IPS-18c (cell line): ENCODE results near the gene BCL7A.

ENCODE experiments used
- H3K4me3 ChIP-seq: 2 replicates; pipeline ENCODE4 v1.7.0; 2013; ENCODE audit warnings: low read depth, mild to moderate bottlenecking, low read length, moderate library complexity; ENCODE audit not compliant: insufficient read depth
- H3K9me3 ChIP-seq: one replicate; pipeline ENCODE4 v1.6.1; 2013; ENCODE audit warnings: mild to moderate bottlenecking, low read length, moderate library complexity; ENCODE audit not compliant: control insufficient read depth, insufficient read depth

Gene BCL7A

DNA sequence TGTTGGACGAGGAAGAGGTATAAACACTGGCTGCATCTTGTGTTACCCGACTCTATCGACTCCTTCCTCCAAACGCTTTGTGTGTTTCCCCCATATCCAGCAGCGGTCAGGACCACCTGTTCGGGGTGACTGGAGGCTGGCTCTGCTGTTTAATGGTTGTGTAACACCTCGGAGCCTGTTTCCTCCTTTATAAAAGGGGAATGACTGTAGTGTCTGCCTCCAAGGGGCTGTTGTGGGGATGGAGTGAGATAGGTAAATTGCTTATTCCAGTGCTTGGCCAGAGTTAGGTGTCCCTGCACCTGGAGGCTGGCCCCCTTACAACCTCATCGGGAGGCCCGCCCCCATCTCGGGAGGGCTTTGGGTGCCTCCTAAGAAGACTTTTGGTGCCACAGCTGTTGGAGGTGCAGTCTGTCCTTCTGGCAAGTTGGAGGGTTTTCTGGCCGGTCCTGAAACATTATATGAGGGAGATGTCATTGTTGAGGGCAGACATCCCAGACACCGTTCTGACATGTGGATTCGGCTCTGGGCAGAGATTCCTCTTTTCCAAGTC, 57.9 kb downstream of the BCL7A start:
- Histone ChIP-seq H3K4me3 (peak overlapping the region; percentile 64), H3K9me3 (no peaks in the 10 kb centered on the region)

DNA sequence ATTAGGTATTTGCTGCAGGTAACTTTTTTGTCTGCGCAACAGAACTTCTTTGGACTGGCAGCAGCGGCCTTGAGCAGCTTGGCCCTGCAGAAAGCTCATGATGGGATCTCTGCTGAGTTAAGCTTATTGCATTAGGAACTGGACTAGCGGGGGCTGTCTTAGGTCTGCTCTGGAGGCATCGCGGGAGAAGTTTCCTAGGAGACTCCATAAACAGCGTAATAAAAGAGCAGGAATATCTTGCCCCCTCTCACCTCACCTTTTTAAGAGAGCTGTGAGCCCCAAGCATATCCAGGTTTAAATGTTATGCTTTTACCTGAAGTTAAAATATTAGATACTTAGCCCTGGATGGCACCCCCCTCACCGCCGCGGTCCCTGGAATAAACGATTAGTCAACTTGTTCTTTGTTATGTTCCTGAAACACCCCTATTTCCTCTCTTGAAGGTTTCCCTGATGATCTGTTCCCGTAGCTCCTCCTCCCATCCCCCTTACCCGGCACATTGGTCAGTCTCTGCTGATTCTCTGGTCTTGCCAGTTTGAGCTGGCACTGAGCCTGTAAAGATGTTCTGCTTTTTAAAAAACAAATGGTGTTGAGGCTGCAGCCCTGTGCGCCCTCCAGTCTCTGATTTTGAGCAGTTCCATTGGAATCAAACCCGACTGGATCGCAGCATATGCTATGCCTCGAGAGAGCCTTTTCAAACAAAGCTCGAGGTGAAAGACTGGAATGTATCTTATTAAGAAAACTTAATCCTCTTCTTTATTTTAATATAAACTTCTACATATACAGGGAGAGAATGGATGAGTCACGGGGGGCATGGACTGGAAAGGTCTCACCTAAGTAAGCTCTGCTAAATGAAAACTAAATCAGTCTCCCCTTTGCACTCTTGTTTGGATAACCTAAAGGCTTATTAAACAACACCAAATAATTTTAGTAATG, 58.7 kb downstream of the BCL7A start:
- Histone ChIP-seq H3K4me3 (peak overlapping the region; percentile 64), H3K9me3 (no peaks in the 10 kb centered on the region)

DNA sequence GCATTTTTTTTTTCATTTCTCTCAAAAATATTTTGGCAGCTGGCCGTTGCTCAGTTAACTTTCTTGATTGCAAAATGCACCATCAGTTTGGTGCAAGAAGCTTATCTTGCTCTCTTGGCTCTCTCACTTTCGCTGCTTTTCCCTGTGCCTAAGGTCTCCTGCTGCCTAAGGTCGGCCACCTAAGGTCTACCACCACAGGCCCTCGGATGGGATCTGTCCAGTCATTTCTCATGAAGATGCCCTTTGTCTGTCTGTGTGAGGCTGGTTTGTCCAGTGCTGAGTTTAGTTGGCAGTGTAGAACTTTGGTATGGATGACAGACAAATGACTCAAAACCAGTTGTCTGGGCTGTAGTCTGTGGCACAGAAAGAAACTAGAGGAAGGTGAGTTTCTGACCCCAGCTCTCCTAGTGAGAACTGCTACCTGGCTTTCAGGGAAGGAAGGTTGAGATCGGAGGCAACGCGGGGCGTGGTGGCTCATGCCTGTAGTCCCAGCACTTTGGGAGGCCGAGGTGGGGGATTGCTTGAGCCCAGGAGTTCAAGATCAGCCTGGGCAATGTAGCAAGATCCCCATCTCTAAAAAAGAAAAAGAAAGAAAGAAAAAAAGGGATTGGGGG, 59.5 kb downstream of the BCL7A start:
- Histone ChIP-seq H3K9me3 (no peaks in the 10 kb centered on the region), H3K4me3 (no peak overlapping the region)

DNA sequence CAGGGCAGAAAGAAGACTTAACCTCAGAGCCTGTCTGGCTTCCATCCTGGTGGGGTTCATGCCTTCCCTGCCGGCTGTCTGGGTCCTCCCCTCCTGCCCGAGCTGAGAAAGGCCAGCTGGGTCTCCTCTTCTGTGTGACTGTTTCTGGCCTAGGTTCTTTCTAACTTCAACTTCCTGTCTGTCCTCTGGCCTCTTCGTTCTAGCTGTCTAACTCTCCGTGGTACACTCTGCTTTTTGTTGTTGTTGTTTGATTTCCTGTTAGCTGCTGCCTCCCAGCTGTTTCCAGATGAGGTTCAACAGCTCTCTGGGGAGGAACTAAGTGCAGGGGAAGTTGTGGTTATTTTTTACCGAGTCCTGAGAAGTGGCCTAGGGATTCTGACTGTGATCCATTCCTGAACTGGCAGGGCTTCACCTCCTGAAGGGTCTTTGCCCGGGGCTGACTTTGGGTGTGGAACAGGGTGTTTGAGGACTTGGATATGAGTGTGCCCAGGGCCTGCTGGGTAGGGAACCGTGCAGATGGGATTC, 60.1 kb downstream of the BCL7A start:
- Histone ChIP-seq H3K9me3 (no peaks in the 10 kb centered on the region), H3K4me3 (no peak overlapping the region)

DNA sequence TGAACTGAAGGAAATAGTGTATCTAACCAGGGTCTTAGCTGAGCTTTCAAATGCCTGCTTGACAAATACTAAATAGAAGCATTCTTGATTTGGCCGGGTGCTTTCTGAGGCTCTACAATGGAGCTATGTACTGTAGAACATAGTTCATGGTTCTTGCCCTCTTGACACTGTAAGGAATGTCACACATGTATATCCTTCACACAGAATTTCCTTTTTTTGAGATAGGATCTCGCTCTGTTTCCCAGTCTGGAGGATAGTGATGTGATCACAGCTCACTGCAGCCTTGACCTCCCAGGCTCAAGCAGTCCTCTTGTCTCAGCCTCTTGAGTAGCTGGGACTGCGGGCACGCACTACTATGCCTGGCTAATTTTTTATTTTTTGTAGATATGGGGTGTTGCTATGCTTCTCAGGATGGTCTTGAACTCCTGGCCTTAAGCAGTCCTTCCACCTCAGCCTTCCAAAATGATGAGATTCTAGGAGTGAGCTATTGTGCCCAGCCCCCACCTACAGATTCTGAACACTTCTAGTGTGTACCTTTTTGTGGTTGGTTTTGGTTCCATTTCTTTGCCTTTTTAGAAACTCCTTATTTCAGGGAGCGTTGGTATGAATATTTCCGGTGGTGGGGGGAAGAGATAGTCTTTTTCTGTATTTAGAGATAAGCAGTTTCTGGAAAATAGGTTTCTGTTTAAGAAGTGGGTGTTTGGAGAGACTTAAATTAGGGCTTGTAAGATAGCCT, 61.1 kb downstream of the BCL7A start:
- Histone ChIP-seq H3K4me3 (no peak overlapping the region), H3K9me3 (no peaks in the 10 kb centered on the region)

DNA sequence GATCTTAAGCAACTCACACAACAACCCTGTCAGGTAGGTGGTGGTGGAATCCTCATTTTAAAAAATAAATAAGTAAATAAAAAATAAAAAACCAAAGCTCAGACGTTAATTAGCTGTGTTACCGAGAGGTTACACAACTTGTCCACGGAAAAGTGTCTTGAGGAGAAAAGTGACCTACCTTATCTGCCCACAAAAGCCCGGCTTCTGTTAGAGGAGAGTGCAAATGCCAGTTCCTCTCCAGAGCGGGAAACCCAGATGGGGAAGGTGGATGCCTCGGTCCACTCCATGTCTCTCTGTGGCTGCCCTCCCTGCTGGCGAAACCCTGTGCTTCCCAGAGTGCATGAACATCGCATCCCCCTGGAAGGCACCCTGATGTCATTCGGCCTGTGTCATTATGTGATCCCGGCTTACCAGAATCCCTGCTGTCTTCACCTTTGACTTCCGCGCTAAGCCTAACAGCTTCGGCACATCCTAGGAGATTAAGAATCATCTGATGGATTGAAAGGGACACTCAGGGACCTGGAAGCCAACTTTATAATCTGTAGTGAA, 63.2 kb downstream of the BCL7A start:
- H3K9me3 ChIP-seq = no peaks in the 10 kb centered on the region
- H3K4me3 ChIP-seq = no peak overlapping the region

DNA sequence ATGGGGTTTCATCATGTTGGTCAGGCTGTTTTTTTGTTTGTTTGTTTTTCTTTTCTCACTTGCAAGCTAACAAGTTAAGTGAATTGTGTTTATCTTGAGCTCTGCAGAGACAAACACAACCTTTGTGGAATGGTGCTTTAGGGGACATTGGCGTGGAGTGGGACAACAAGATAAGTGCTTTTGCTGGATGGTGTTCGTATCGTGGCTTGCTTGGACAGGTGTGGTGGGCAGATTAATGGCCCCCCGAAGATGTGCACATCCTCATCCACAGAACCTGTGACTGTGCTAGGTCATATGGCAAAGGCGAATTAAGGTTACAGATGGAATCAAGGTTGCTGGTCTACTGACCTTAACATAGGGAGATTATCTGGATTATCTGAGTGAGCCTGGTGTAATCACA, 63.9 kb downstream of the BCL7A start:
- H3K4me3 ChIP-seq = no peak overlapping the region
- no peaks in the 10 kb centered on the region for H3K9me3 ChIP-seq

DNA sequence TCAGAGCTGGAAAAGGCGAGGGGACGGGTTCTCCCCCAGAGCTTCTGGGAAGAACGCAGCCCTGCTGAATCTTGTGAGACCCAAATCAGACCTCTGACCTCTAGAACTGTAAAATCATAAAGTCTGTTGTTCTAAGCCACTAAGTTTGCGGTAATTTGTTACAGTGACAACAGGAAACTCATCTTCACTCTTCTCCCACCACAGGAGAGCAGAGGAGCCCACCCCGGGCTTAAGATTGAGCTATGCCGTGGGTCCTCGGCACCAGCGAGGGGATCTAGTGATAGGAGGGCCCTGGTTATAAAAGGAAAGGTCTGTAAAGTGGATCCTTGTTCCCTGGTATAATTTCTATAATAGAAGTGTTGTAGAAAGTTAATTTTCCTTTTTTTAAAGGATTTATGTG, 64.4 kb downstream of the BCL7A start:
- H3K4me3 ChIP-seq = no peak overlapping the region

DNA sequence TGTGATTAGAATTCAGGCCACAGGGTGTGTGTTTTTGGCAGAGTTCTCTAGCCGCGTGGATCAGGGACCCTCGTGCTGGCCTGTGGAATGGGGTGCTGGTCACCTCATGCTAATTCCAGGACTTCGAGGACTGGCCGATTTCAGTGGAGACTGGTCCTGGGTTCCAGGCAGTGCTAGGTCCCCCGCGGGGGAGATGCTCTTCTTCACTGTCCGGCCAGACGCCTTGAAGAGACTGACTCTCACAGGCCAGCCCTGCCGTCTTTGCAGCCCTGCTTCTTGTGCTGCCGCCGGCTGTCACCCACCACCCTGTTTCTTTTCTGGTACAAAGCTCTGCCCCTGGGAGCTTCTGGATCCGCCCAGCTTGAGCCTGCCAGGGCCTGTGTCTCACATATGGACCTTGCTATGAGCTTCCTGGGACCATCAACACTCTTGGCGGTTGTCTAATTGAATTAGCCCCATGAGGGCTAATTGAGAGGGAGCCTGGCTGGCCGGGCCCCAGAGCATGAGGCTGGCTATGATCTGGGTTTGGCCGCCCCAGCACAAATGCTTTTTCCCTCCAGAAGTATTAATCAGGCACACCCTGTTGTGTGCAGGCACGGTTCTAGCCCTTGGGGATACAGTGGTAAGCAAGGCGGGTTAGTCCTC, 65.1 kb downstream of the BCL7A start:
- Histone ChIP-seq H3K9me3 (no peaks in the 10 kb centered on the region), H3K4me3 (no peak overlapping the region)

More for the DNA sequence above, 64.4 kb downstream of the BCL7A start:
- no peaks in the 10 kb centered on the region for H3K9me3 ChIP-seq

DNA sequence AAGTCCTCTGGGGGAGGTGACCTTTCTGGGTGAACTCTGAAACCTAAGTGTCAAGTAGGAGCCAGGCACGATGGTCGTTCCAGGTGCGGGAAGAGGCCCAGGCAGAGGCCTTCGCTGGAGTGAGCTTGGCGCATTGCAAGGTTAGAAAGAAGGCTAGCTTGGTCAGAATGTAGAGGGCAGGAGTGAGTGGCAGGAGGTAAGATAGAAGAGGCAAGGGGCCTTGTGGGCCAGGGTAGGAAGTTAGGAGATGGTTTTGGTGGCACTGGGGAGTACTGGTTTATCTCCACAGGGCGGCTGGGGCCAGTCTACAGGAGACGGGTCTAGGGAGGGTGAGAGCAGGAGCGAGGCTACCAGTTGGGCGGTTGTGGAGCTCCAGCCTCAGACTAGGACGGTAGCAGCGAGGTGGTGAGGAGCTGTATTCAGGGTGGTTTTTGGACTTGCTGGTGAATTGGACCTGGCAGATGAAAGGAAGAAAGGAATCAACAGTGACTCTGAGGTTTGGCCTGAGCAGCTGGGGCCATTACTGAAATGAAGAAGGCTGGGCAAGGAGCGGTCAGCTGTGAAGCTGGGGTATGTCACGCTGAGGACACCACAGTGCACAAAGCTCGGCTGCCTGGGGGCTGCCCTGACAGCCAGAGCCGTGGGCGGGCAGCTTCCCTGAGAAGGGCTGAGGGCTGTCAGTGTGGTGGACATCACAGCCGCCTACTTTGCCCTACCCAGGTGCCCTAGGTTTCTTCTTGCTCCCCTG, 65.9 kb downstream of the BCL7A start:
- Histone ChIP-seq H3K9me3 (no peaks in the 10 kb centered on the region), H3K4me3 (no peak overlapping the region)

DNA sequence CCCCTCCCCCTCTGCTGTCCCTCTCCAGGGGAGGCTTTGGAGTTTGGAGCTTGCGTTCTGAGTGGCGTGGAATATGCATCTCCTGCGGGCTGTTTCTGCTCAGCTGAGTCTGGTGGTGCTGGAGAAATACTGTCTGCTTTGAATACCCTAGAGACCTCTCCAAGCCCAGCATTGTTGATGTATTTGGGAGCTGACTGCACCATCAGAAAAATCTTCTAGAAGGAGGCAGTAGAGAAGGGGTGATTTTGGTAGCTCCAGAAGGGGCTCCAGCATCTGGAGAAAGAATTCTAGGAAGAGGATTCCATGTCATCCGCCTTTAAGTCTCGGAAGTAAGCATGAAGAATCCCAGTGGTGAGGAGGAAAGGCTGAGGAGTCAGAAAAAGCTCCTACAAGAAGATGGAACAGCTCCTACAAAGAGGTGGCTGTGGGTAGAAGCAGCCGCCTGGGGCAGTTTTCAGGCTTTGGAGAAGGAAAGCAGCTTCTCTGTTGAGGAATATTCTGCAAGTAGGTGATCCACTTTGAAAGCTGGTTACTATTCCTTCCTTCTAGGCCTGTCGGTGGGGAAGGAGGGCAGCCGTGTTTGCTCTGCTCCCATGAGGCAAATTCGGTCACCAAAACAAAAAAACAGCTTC, 66.6 kb downstream of the BCL7A start:
- H3K9me3 ChIP-seq = no peaks in the 10 kb centered on the region
- no peak overlapping the region for H3K4me3 ChIP-seq

DNA sequence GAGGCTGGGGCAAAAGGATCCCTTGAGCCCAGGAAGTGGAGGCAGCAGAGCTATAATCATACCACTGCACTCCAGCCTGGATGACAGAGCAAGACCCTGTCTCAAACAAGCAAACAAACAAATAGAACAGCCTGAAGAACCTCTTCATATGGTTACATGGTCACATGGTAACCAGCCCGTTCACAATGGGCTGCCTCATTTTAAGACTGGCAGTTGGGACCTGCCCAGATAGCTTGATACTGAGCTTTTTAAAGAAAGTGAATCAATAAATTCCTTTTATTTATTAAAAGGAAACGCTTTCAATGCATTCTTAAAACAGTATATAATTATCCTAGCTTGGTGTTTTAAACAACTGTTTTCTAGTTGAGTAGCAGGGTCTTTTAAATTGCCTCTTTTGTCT, 67.4 kb downstream of the BCL7A start:
- no peak overlapping the region for H3K4me3 ChIP-seq
- no peaks in the 10 kb centered on the region for H3K9me3 ChIP-seq

DNA sequence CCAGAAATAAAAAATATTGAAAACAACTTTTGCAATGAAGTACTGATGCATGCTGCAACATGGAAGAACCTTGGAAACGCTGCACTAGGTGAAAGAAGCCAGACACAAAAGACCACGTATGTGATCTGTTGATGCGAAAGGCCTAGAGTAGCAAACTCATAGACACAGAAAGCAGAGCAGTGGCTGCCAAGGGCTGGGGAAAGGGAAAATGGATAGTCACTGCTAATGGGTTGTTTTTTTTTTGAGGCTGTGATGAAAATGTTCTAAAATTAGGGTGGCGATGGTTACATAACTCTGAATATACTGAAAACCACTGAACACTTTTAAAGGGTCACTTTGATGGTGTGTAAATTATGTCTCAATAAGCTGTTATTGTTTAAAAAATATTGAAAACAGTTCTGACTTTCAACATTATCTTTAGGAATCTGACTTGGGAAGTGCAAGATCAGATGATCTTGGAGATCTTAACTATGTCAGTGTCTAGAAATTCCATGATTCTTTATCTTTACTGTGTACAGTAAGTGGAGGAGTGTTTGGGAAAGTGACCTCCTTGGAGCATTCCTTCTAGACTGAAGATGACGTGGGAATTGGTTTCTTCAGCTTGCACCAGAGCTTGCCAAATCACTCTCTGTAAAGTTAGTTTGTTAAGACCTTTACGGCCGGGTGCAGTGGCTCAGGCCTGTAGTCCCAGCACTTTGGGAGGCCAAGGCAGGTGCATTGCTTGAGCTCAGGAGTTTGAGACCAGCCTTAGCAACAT, 69.3 kb downstream of the BCL7A start:
- Histone ChIP-seq H3K9me3 (no peaks in the 10 kb centered on the region), H3K4me3 (no peak overlapping the region)

DNA sequence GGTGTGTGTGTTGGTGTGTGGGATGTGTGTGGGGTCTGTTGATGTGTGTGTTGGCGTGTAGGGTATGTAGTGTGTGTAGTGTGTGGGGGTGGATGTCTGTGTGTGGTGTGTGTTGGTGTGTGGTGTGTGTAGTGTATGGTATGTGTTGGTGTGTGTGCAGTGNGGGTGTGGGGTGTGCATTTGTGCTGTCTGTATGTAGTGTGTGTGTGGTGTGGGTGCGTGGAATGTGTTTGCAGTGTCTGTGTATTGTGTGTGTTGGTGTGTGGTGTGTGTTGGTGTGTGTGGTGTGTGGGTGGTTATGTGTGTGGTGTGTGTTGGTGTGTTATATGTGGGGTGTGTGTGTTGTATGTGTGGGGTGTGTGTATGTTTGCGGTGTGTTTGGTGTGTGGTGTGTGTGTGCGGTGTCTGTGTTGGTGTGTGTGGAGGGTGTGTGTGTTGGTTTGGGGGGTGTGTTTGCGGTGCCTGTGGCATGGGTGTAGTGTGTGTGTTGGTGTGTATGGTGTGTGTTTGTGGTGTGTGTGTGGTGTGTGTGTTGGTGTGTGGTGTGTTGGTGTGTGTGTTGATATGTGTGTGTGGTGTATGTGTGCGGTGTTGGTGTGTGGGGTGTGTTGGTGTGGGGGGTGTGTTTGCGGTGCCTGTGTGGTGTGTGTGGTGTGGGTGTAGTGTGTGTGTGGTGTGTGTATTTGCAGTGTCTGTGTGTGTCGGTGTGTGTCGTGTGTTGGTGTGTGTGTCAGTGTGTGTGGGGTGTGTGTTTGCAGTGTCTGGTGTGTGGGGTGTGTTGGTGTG, 71.6 kb downstream of the BCL7A start:
- no peak overlapping the region for H3K4me3 ChIP-seq

More for the DNA sequence above, 71.6 kb downstream of the BCL7A start:
- no peaks in the 10 kb centered on the region for H3K9me3 ChIP-seq
